Body of pancreas (tissue), 4 donors: Measurements from ENCODE around the gene SERPINI1. TPM values are rescaled to one million over a fixed set of nuclear protein-coding genes. Genes with fewer than 3 reads are reported as not detected.

Experiments
- ATAC-seq: fragments of 150-250 bp; one replicate; pipeline ENCODE4 v1.9.1; 2016
- DNase-seq, 4 donors: peaks; one replicate each; pipeline ENCODE4 v3.0.0-alpha.2; 2019
- H3K27ac ChIP-seq, 4 donors: fragments of 200-600 bp; sonication (generic); 1 replicate in 3 of 4; 2 replicates in 1 of 4; pipeline versions ENCODE4 v1.5.1 to v1.6.1; 2016 to 2019; ENCODE audit warnings: mild to moderate bottlenecking in 1 of 4, mixed read lengths in 1 of 4, moderate library complexity in 1 of 4
- H3K27me3 ChIP-seq, 2 donors: fragments of 200-600 bp; sonication (generic); one replicate each; pipeline ENCODE4 v1.6.0; 2016; ENCODE audit warnings: mild to moderate bottlenecking in 1 of 2
- H3K36me3 ChIP-seq, 2 donors: fragments of 200-600 bp; sonication (generic); replicated peaks in 1 of 2; 2 replicates each; pipeline ENCODE4 v1.5.1; 2016; ENCODE audit warnings: low read depth in 2 of 2; ENCODE audit not compliant: insufficient read depth in 1 of 2
- H3K4me1 ChIP-seq: fragments of 200-600 bp; sonication (generic); one replicate; pipeline ENCODE4 v1.6.0; 2016
- H3K4me3 ChIP-seq, 2 donors: fragments of 200-600 bp; sonication (generic); 1 replicate in 1 of 2; 2 replicates in 1 of 2; pipeline ENCODE4 v1.5.1; 2016 to 2019
- H3K9me3 ChIP-seq, 3 donors: fragments of 200-600 bp; sonication (generic); 1 replicate in 2 of 3; 2 replicates in 1 of 3; pipeline ENCODE4 v1.5.1; 2016
- CTCF ChIP-seq, 7 experiments: fragments of 450-650 bp in 4 of 7; fragments of 200-600 bp in 3 of 7; sonication (generic) in 3 of 7; IDR thresholded peaks; one replicate each; pipeline ENCODE4 v1.5.1; 2016 to 2019; ENCODE audit warnings: antibody characterized with exemption in 7 of 7
- POLR2A ChIP-seq, 3 donors: fragments of 450-650 bp; IDR thresholded peaks; one replicate each; pipeline ENCODE4 v1.6.1; 2016; ENCODE audit warnings: antibody characterized with exemption in 3 of 3, mild to moderate bottlenecking in 2 of 3
- WGBS, 2 donors: methylation state at CpG; one replicate each; pipeline ENCODE4 v1.1.5; 2017; 5-methylcytosine and 5-hydroxymethylcytosine counted together
- intact Hi-C: fragments of 100-400 bp; cut with DNase I; formaldehyde crosslinking; loops from one replicate; pipeline ENCODE4 v1.15.1; 2023
- total RNA-seq, 2 donors: library from RNA; depleted of rRNA; stranded (reverse); fragments of >200 nt; gene quantifications; one replicate each; pipeline ENCODE4 v1.1.0, GENCODE V29; 2016

SERPINI1 gene
- 10 to 100 TPM; 10.2 to 20.0 TPM for total RNA-seq

GRCh38 chr3:167735233-167736138, at the start of gene SERPINI1:
TSS of gene SERPINI1 (plus strand) at chr3:167735721. CDS start at chr3:167789129, 53,408 bp downstream.
- Histone ChIP-seq H3K9me3 (no peaks in the 10 kb centered on the region), H3K4me1 (peaks cover 18% of the 10 kb centered on the region), H3K27ac (peak within 1 kb of the TSS; percentile 93 to 97 (median 96)), H3K27me3 (no peaks in the 10 kb centered on the region), H3K36me3 (no peaks in the 10 kb centered on the region), H3K4me3 (peak within 1 kb of the TSS; percentile 81 to 96)
- TF ChIP-seq CTCF (IDR thresholded peaks at IDR 0.05) (peak in 2 of 7 experiments; percentile 9 to 18), POLR2A (IDR thresholded peaks at IDR 0.05) (peak; percentile 92 to 97 (median 97))
- intact Hi-C loops = no loop called here
- 0 to 1% methylated on average over 28 to 37 of the region's 37 CpGs for WGBS, 2 donors
- DNase-seq (peak; percentile 93 to 97 (median 96)), ATAC-seq (peak; percentile 84)

GRCh38 chr3:167691366-167691765, 44.2 kb upstream of the SERPINI1 start:
- no peaks in the 10 kb centered on the region for H3K27me3 ChIP-seq
- no peak overlapping the region for H3K27ac ChIP-seq
- DNase-seq = no peak
- no peaks in the 10 kb centered on the region for H3K9me3 ChIP-seq
- no peak overlapping the region for H3K4me3 ChIP-seq
- intact Hi-C loops = loop anchor here (10.0 kb wide), 1 partner anchor 287 kb away; no protein-coding TSS in a partner anchor
- WGBS, 2 donors = 62 to 64% methylated on average over 3 of the region's 3 CpGs
- no peak for TF ChIP-seq POLR2A (IDR thresholded peaks at IDR 0.05)
- H3K4me1 ChIP-seq = peaks cover 3% of the 10 kb centered on the region
- ATAC-seq = no peak
- H3K36me3 ChIP-seq = peaks cover 0 to 8% of the 10 kb centered on the region in 2 donors

GRCh38 chr3:167694121-167694520, 41.4 kb upstream of the SERPINI1 start:
- Histone ChIP-seq H3K36me3 (peaks cover 0 to 8% of the 10 kb centered on the region in 2 donors), H3K27me3 (no peaks in the 10 kb centered on the region), H3K4me1 (peaks cover 7% of the 10 kb centered on the region), H3K4me3 (no peak overlapping the region), H3K27ac (no peak overlapping the region), H3K9me3 (no peaks in the 10 kb centered on the region)
- ATAC-seq (no peak), DNase-seq (no peak)
- intact Hi-C loops = loop anchor here (10.0 kb wide), 1 partner anchor 289 kb away; no protein-coding TSS in a partner anchor
- TF ChIP-seq POLR2A (IDR thresholded peaks at IDR 0.05) (no peak), CTCF (IDR thresholded peaks at IDR 0.05) (no peak)
- WGBS, 2 donors = 75 to 80% methylated on average over 2 of the region's 2 CpGs

- Histone ChIP-seq H3K9me3 (no peaks in the 10 kb centered on the region), H3K4me3 (no peak overlapping the region), H3K4me1 (peaks cover 7% of the 10 kb centered on the region), H3K36me3 (peaks cover 0 to 5% of the 10 kb centered on the region in 2 donors), H3K27ac (no peak overlapping the region), H3K27me3 (no peaks in the 10 kb centered on the region)
- no peak for TF ChIP-seq CTCF (IDR thresholded peaks at IDR 0.05)
- TF ChIP-seq POLR2A (IDR thresholded peaks at IDR 0.05) = no peak
- intact Hi-C loops = no loop called here
- DNase-seq (no peak), ATAC-seq (no peak)
- 90 to 94% methylated on average over 4 of the region's 4 CpGs for WGBS, 2 donors
These were observed 35.5 kb upstream of the SERPINI1 start for GRCh38 chr3:167700046-167700445.

GRCh38 chr3:167700926-167701325, 34.6 kb upstream of the SERPINI1 start:
- intact Hi-C loops = no loop called here
- Histone ChIP-seq H3K27me3 (no peaks in the 10 kb centered on the region), H3K4me3 (no peak overlapping the region), H3K9me3 (no peaks in the 10 kb centered on the region), H3K36me3 (peaks cover 0 to 1% of the 10 kb centered on the region in 2 donors), H3K4me1 (peaks cover 10% of the 10 kb centered on the region), H3K27ac (no peak overlapping the region)
- WGBS, 2 donors = 96 to 100% methylated on average over 2 of the region's 2 CpGs
- TF ChIP-seq POLR2A (IDR thresholded peaks at IDR 0.05) (no peak), CTCF (IDR thresholded peaks at IDR 0.05) (no peak)
- ATAC-seq = no peak
- no peak for DNase-seq
